T-cell (primary cell): Measurements from ENCODE around the gene FAM184B. TPM values are rescaled to one million over a fixed set of nuclear protein-coding genes. Genes with fewer than 3 reads are reported as not detected.

Source experiments
- ATAC-seq, 4 experiments: fragments of 200-7000 bp in 3 of 4; fragments of 150-1000 bp in 1 of 4; cut with Tn5 transposase; replicated peaks in 1 of 4; 1 replicate in 3 of 4; 2 replicates in 1 of 4; pipeline ENCODE4 v1.10.0; 2021; ENCODE audit warnings: moderate library complexity in 3 of 4, mild to moderate bottlenecking in 2 of 4, moderate number of reproducible peaks in 1 of 4
- CTCF ChIA-PET, 2 donors: fragments of 300-600 bp; sonication (Branson Sonifier 250); formaldehyde crosslinking; loops; one replicate each; lab custom pipeline; 2022; ENCODE audit warnings: antibody characterized with exemption in 2 of 2; lab: Charles Lee
- POLR2A ChIA-PET, 2 donors: fragments of 300-600 bp; sonication (Branson Sonifier 250); formaldehyde crosslinking; loops; one replicate each; lab custom pipeline; 2022; ENCODE audit warnings: antibody characterized with exemption in 2 of 2; lab: Charles Lee
- DNase-seq, 35 experiments: peaks; one replicate each; pipeline versions ENCODE4 v3.0.0 to v3.0.0-alpha.2; 2013 to 2023
- H3K27ac ChIP-seq: one replicate; pipeline ENCODE4 v1.5.1; 2013; ENCODE audit warnings: low read length
- H3K27me3 ChIP-seq, 2 experiments: replicated peaks in 1 of 2; 1 replicate in 1 of 2; 2 replicates in 1 of 2; pipeline versions ENCODE4 v1.6.1 to v1.7.0; 2013; ENCODE audit warnings: low read length in 1 of 2, mixed read lengths in 1 of 2; ENCODE audit not compliant: control insufficient read depth in 2 of 2, insufficient read depth in 2 of 2; ENCODE audit errors: extremely low read depth in 1 of 2
- H3K36me3 ChIP-seq, 2 donors: 1 replicate in 1 of 2; 2 replicates in 1 of 2; pipeline versions ENCODE4 v1.6.1 to v1.7.0; 2013; ENCODE audit warnings: low read length in 1 of 2; ENCODE audit not compliant: control insufficient read depth in 2 of 2, insufficient read depth in 1 of 2; ENCODE audit errors: extremely low read depth in 1 of 2
- H3K4me1 ChIP-seq, 2 experiments: 1 replicate in 1 of 2; 2 replicates in 1 of 2; pipeline versions ENCODE4 v1.6.1 to v1.7.0; 2013; ENCODE audit warnings: low read length in 2 of 2, mixed read lengths in 1 of 2; ENCODE audit not compliant: insufficient read depth in 2 of 2, control insufficient read depth in 1 of 2; ENCODE audit errors: extremely low read depth in 1 of 2
- H3K4me3 ChIP-seq, 2 donors: 1 replicate in 1 of 2; 2 replicates in 1 of 2; pipeline versions ENCODE4 v1.5.1 to v1.7.0; 2013; ENCODE audit warnings: mild to moderate bottlenecking in 2 of 2, low read length in 1 of 2, moderate library complexity in 1 of 2; ENCODE audit not compliant: control insufficient read depth in 1 of 2; ENCODE audit errors: extremely low read depth in 1 of 2
- H3K9me3 ChIP-seq: 2 replicates; pipeline ENCODE4 v1.7.0; 2013
- H3K27ac Mint-ChIP-seq, 2 donors: one replicate each; pipeline ENCODE4 v1.8.0; 2020 to 2021; ENCODE audit warnings: mild to moderate bottlenecking in 2 of 2, mixed read lengths in 2 of 2
- H3K27me3 Mint-ChIP-seq, 2 donors: one replicate each; pipeline ENCODE4 v1.8.0; 2021 to 2022; ENCODE audit warnings: mixed read lengths in 2 of 2
- H3K36me3 Mint-ChIP-seq: one replicate; pipeline ENCODE4 v1.8.0; 2021; ENCODE audit warnings: mixed read lengths
- H3K4me1 Mint-ChIP-seq, 3 donors: one replicate each; pipeline ENCODE4 v1.8.0; 2020 to 2022; ENCODE audit warnings: mixed read lengths in 3 of 3, mild to moderate bottlenecking in 1 of 3
- H3K4me3 Mint-ChIP-seq, 3 donors: one replicate each; pipeline ENCODE4 v1.8.0; 2020 to 2022; ENCODE audit warnings: mild to moderate bottlenecking in 3 of 3, mixed read lengths in 3 of 3, moderate library complexity in 3 of 3
- H3K9me3 Mint-ChIP-seq, 3 donors: one replicate each; pipeline ENCODE4 v1.8.0; 2020 to 2022; ENCODE audit warnings: mixed read lengths in 3 of 3
- WGBS: methylation state at CpG from one replicate; pipeline ENCODE4 v1.1.5; 2013; ENCODE audit warnings: missing lambda C conversion rate; ENCODE audit not compliant: insufficient coverage; 5-methylcytosine and 5-hydroxymethylcytosine counted together
- total RNA-seq, 35 experiments: library from RNA in 6 of 35; stranded (reverse) in 6 of 35; fragments of 120-200 nt in 1 of 35; gene quantifications; one replicate each; pipeline versions ENCODE4 v1.2.1 to v1.2.4 and lab custom pipeline; 2013 to 2026

The FAM184B gene
- total RNA-seq, 5 donors from 2014 or later (not counting 1 experiment from before 2014, with no cell fraction given) = 0.03 to 0.09 (median 0.06) TPM; not detected in 2

DNA sequence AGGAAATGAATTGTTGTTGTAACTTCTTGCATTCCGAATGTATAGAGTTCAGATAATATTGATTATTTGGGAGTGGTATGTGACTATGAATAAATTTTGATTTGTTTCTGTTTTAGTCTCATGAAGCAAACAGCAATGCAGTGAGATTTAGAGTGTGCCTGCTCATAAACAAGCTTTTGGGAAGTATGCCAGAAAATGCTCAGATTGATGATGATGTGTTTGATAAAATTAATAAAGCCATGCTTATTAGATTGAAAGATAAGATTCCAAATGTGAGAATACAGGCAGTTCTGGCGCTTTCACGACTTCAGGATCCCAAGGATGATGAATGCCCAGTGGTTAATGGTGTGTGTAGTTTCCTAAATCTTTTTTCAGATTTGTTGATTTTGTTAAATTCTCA lies 31.4 kb upstream of the FAM184B start:
- no peaks in the 10 kb centered on the region for H3K27me3 ChIP-seq
- ChIA-PET CTCF (no interaction called here), POLR2A (no interaction called here)
- DNase-seq = no peak
- no peak overlapping the region for H3K27ac ChIP-seq
- peaks cover 37 to 56% (median 39%) of the 10 kb centered on the region in 3 donors for H3K4me1 Mint-ChIP-seq
- H3K27me3 Mint-ChIP-seq = no peaks in the 10 kb centered on the region
- peaks cover 12 to 22% of the 10 kb centered on the region in 2 experiments for H3K4me1 ChIP-seq
- H3K4me3 ChIP-seq = no peak overlapping the region
- no peaks in the 10 kb centered on the region for H3K9me3 ChIP-seq
- WGBS = 70% methylated on average over 3 of the region's 3 CpGs
- H3K4me3 Mint-ChIP-seq = no peak overlapping the region
- H3K9me3 Mint-ChIP-seq = no peaks in the 10 kb centered on the region
- H3K27ac Mint-ChIP-seq = peak overlapping the region in 1 of 2 donors; percentile 20
- peaks cover 0 to 1% of the 10 kb centered on the region in 2 donors for H3K36me3 ChIP-seq
- ATAC-seq = no peak
- peaks cover 5% of the 10 kb centered on the region for H3K36me3 Mint-ChIP-seq

DNA sequence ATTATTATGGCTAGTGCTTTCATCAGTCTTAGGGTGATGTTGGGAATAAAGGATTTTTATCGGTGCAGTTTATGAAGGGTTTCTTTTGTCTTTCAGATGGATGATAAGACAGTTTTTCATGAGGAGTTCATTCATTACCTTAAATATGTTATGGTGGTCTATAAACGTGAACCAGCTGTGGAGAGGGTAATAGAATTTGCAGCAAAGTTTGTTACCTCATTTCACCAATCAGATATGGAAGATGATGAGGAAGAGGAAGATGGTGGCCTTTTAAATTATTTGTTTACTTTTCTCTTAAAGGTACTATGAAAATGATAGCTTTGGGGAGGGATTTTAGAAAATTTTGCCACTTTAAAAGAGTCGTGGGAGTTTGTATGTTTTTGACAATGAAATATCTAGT lies 30.7 kb upstream of the FAM184B start:
- Mint-ChIP-seq H3K4me3 (peak overlapping the region; percentile 77 to 100 (median 95)), H3K4me1 (peaks cover 42 to 56% (median 45%) of the 10 kb centered on the region in 3 donors), H3K27me3 (no peaks in the 10 kb centered on the region), H3K9me3 (no peaks in the 10 kb centered on the region), H3K27ac (no peak overlapping the region), H3K36me3 (peaks cover 9% of the 10 kb centered on the region)
- Histone ChIP-seq H3K36me3 (peaks cover 0 to 3% of the 10 kb centered on the region in 2 donors), H3K4me3 (no peak overlapping the region), H3K27ac (no peak overlapping the region), H3K9me3 (no peaks in the 10 kb centered on the region), H3K27me3 (no peaks in the 10 kb centered on the region), H3K4me1 (peaks cover 12 to 29% of the 10 kb centered on the region in 2 experiments)
- POLR2A ChIA-PET = no interaction called here
- WGBS = 0% methylated on average over 1 of the region's 3 CpGs
- CTCF ChIA-PET = no interaction called here
- no peak for ATAC-seq
- no peak for DNase-seq

DNA sequence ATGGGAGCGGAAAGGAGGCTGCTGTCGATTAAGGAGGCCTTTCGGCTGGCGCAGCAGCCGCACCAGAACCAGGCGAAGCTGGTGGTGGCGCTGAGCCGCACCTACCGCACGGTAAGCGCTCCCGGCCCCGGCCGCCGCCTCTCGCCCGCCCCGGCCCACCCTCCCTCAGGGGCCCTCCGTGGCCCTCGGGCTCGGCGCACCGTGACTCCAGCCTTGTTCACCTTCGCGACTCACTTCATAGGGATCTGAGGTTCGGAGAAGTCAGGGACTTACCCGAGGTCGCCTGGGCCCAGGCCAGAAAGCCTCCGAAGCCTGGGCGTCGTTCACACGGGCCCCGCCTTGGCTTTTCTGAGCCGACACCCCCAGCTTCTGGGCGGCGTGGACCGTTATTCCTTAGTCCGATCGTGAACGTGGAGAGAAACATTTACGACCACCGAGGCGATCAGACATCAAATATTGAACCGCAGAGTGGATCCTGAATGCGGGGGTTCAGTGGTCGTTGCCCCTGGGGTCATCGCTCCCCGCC lies 29.7 kb upstream of the FAM184B start:
- Histone ChIP-seq H3K9me3 (no peaks in the 10 kb centered on the region), H3K4me1 (peaks cover 12 to 31% of the 10 kb centered on the region in 2 experiments), H3K27ac (peak overlapping the region; percentile 15), H3K4me3 (peak overlapping the region; percentile 91 to 93), H3K27me3 (no peaks in the 10 kb centered on the region), H3K36me3 (peaks cover 0 to 3% of the 10 kb centered on the region in 2 donors)
- Mint-ChIP-seq H3K27ac (peak overlapping the region; percentile 94 to 99), H3K27me3 (no peaks in the 10 kb centered on the region), H3K36me3 (peaks cover 9% of the 10 kb centered on the region), H3K9me3 (no peaks in the 10 kb centered on the region), H3K4me1 (peaks cover 50 to 61% (median 55%) of the 10 kb centered on the region in 3 donors), H3K4me3 (peak overlapping the region; percentile 95 to 100 (median 95))
- ChIA-PET CTCF (interaction anchor here in 1 of 2 donors (1.1 kb wide), 1 partner anchor 9 kb away, joined by 3 read pairs; no protein-coding TSS in a partner anchor), POLR2A (no interaction called here)
- ATAC-seq (peak; percentile 19 to 25 (median 20)), DNase-seq (peak in 2 of 35 experiments; percentile 6)
- under 1% methylated on average over 37 of the region's 48 CpGs for WGBS

DNA sequence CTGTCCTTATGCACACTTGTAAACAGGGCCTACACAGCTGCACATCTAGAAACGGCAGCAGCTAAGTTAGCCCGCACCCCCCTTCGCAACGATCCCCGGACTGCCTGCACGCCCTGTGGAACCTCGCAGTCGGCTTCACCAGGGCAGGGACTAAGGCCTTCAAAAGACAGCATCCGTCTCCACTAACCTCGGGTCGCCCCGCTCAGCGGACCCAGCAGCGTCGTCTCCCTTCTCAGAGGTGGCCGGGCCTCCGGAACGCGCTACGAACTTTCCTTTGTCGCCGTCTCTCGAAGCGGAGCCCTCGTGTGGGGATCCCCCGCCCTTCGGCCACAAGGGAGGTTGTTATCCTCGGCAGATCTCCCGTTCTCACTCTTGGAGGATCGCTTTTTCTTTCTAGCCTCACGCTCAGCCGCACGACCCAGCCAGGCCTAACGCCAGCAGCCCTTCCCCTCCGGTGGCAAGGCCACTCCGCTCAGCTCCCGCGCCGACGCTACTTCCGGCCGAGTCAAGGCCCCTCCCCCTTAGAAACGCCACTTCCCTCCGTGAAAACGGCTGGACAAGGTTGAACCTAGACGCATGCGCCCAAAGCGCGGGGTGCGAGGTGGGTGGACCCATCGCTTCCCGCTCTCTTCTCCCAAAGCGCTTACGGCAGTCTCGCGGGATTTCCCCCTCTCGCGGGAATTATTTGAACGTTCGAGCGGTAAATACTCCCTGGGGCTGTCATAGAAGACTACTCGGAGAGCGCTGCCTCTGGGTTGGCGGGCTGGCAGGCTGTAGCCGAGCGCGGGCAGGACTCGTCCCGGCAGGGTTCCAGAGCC lies 29.0 kb upstream of the FAM184B start, which contains the start of the genes DCAF16 and NCAPG:
DCAF16 (minus strand) TSS at position 498 of the 818 bp plus-strand sequence. CDS start 6,616 bp downstream, outside the sequence.
NCAPG (plus strand) TSS at position 720 of the 818 bp plus-strand sequence. CDS start 99 bp downstream, outside the sequence.
- Histone ChIP-seq H3K4me3 (peak within 1 kb of the TSS; percentile 91 to 93), H3K36me3 (peaks cover 0 to 3% of the 10 kb centered on the region in 2 donors), H3K9me3 (no peaks in the 10 kb centered on the region), H3K27me3 (no peaks in the 10 kb centered on the region), H3K27ac (peak within 1 kb of the TSS; percentile 95), H3K4me1 (peaks cover 16 to 31% of the 10 kb centered on the region in 2 experiments)
- Mint-ChIP-seq H3K9me3 (no peaks in the 10 kb centered on the region), H3K36me3 (peaks cover 9% of the 10 kb centered on the region), H3K4me3 (peak within 1 kb of the TSS; percentile 95 to 100 (median 95)), H3K27me3 (no peaks in the 10 kb centered on the region), H3K4me1 (peaks cover 57 to 68% (median 62%) of the 10 kb centered on the region in 3 donors), H3K27ac (peak within 1 kb of the TSS; percentile 94 to 99)
- ChIA-PET POLR2A (interaction anchor here in 1 of 2 donors (1.0 kb wide), 1 partner anchor 196 kb away, joined by 3 read pairs; the partner anchor contains the start of gene MED28), CTCF (interaction anchor here (0.6 to 3.7 kb wide), 8 partner anchors 9 to 782 kb away, joined by 3 to 26 read pairs (median 4); no protein-coding TSS in a partner anchor)
- ATAC-seq = peak; percentile 92 to 95 (median 92)
- DNase-seq = peak; percentile 94 to 100 (median 97)
- WGBS = under 1% methylated on average over 69 of the region's 69 CpGs

DNA sequence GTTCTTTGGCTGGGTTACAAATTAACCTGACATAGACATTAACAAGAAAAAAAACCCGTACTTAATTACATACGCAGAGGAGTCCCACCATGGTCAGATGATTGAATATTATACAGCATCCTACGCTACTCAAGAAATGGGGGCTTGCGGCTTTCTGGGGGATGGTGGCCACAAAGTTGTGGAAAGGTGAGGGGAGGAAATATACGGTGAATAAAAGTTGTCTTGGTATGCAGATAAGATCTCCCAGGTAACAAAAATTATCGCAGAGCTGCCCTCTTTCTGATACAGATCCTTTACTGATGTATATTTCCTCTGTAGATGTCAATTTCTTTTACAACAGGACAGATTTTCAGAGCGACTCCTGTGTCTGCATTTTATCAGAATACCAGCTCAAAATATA lies 28.2 kb upstream of the FAM184B start:
- Histone ChIP-seq H3K36me3 (peaks cover under 1 to 5% of the 10 kb centered on the region in 2 donors), H3K4me3 (peak overlapping the region; percentile 91 to 93), H3K27me3 (no peaks in the 10 kb centered on the region), H3K4me1 (peaks cover 16 to 31% of the 10 kb centered on the region in 2 experiments), H3K27ac (peak overlapping the region; percentile 95), H3K9me3 (no peaks in the 10 kb centered on the region)
- DNase-seq (peak in 1 of 35 experiments; percentile 20), ATAC-seq (no peak)
- Mint-ChIP-seq H3K4me1 (peaks cover 61 to 72% (median 66%) of the 10 kb centered on the region in 3 donors), H3K27ac (peak overlapping the region; percentile 94 to 99), H3K9me3 (no peaks in the 10 kb centered on the region), H3K27me3 (no peaks in the 10 kb centered on the region), H3K4me3 (peak overlapping the region; percentile 95 to 100 (median 95)), H3K36me3 (peaks cover 10% of the 10 kb centered on the region)
- ChIA-PET POLR2A (interaction anchor here in 1 of 2 donors (1.0 kb wide), 1 partner anchor 195 kb away, joined by 3 read pairs; the partner anchor contains the start of gene MED28), CTCF (interaction anchor here (0.5 to 3.7 kb wide), 7 partner anchors 196 to 783 kb away, joined by 3 to 26 read pairs (median 4); no protein-coding TSS in a partner anchor)
- WGBS = no CpG with 5 or more reads among the region's 7 CpGs
